ENCODE measurements around the gene NEAT1.
A peak's percentile ranks its signal among the peaks of the same experiment; 100 is the strongest.

GRCh38 chr11:65418431-65418680, 4.2 kb upstream of the NEAT1 start:
- no peak for TF ChIP-seq CTCF (IDR thresholded peaks at IDR 0.05)
- TF ChIP-seq POLR2A (IDR thresholded peaks at IDR 0.05), result peak; percentile 46
- TF ChIP-seq POLR2AphosphoS5 (IDR thresholded peaks at IDR 0.05), result no peak
